Measurements from ENCODE around the gene TRIM31.
"Not testable (repeated sequence)": the region's sequence is repeated elsewhere in the genome, so short reads cannot be mapped to it uniquely, and the experiment has no call there.

TRIM31 gene

GRCh38 chr6:30147096-30147495 is 34.2 kb upstream of the TRIM31 start:
- no peak for DNase-seq

GRCh38 chr6:30145818-30146217 is 32.9 kb upstream of the TRIM31 start:
- no peak for DNase-seq

GRCh38 chr6:30144811-30145210 is 31.9 kb upstream of the TRIM31 start:
- no peak for DNase-seq

DNA sequence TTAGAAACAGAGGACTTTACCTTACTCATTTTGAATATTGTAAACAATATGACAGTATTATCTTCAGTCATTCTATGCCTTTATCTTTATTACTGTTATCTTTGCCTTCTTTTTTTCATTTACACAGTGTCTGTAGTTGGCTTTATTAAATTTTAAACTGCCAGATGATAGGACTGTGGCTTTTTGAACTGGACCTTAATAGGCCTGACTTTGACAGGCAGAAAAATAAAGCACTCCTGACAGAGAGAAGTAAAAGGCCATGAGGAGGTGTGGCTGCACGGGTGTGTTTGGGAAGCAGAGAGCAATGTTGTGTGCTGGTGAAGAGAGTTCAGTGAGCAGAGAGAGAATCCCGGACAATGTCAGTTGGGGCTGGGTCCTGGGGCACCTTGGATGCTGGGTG is 30.9 kb upstream of the TRIM31 start:
- DNase-seq = no peak

DNA sequence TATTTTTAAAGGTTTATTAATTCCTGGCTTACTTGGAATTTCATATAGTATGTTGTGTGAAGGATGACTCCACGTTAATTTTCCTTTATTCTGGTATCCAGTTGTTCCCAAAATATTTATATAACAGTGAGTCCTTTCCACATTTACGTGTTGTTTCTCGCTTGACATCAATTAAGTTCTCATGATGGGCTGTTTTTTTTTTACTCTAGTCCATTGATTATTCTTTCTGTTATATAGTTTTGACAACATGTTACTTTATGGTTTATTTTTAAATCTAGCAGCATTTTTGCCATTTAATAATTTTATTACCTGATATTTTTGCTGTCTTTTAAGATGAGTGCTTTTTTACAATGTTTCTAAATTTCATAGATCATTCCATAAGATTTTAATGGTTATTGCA is 29.8 kb upstream of the TRIM31 start:
- DNase-seq = no peak

DNA sequence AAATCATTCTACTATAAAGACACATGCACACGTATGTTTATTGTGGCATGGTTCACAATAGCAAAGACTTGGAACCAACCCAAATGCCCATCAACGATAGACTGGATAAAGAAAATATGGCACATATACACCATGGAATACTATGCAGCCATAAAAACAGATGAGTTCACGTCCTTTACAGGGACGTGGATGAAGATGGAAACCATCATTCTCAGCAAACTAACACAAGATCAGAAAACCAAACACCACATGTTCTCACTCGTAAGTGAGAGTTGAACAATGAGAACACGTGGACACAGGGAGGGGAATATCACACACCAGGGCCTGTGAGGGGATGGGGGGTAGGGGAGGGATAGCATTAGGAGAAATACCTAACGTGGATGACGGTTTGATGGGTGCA is 27.4 kb upstream of the TRIM31 start:
- DNase-seq = not testable (repeated sequence)

DNA sequence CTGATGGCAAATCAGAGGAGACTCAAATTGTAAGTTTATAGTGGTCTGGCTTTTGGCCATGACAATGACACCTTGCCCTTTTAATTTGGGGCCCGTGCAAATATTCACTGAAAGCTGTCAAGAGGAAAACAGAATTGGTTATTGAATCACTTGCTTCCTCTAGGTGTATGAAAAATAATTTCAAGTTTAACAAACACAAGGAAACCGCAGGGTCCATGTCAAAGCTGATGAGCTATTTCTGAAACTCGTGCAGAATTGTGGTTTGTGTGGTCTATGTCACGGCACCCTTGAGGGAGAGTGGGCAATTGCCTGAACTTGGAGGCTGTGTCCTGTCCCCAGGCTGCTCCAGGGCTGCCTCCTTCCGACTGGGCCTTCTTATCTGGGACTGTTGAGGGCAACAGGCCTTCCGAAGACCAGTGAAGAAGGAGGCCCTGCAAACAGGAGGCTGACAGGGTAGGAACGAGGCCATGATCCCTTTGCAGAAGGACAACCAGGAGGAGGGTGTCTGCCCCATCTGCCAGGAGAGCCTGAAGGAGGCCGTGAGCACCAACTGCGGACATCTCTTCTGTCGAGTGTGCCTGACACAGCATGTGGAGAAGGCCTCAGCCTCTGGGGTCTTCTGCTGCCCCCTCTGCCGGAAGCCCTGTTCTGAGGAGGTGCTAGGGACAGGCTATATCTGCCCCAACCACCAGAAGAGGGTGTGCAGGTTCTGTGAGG is 23.8 kb upstream of the TRIM31 start:
- DNase-seq = no peak

DNA sequence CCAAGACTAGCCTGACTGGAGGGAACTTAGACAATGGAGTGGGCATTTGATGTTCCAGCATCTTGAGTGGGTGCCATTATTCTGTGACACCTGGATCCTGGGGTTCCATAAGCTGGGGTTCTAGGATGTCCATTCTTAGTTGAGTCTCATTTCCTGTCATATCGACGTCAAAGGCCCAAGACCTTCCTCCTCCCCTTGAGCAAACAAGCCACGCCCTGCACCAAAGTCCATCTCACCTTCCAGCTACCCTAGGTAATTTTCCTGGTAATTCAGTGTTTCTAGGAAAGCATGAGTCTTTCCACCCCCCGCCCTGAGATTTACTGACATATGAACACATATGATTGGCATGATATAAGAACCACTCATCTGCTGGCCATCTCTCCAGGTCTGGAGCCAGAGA is 22.9 kb upstream of the TRIM31 start, which contains the start of gene TRIM40:
Gene TRIM40, plus strand, starts transcription at position 384 of the 400 bp plus-strand sequence. CDS start 897 bp downstream, outside the sequence.
- DNase-seq = no peak

- DNase-seq = no peak
These were observed 22.3 kb upstream of the TRIM31 start for GRCh38 chr6:30135147-30135546.

GRCh38 chr6:30131947-30132497 is 19.1 kb upstream of the TRIM31 start:
- no peak for DNase-seq

DNA sequence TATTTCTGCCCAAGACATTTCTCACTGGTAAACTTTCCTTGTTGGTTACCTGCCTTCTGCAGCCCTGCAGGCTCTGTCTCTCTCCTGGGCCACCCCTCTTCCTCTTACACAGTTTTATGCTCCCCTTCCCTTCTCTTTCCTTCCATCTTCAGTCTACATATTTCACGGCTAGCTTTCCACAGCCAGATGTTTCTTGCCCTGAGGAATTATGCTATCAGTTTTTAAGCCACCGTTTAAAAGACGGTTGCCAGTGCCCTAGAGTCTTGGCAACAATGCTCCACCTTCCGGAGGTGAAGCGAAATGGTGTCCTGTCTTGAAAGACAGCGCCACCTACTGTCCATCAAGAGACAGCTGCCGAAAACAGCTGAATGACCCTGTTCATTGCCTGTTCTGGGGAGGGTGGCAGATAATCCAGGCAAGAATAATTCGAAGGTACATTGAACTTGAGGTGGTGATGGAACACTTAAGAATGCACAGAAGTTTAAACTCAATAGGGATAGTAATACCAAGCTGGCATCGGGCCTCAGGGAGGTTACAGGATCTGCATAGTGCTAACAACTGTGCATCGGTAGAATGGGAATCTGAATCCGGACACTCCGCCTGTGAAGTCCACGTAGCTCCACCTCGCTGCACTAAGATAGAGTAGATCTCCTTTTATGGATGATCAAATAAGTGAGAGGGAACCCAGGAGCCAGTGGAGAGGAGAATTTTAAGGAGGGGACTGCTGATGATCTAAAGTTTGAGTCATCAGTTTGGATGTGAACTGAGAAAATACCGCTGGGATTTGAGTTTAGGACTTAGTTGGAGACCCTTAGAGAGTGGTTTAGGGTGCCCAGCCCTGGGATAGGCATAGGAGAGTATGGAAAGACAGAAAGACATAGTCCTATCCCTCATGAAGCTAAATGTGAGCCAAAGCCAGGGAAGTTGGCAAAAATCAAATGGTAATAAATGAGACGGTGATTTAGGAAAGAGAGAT is 18.3 kb upstream of the TRIM31 start:
- peak; percentile 92 for DNase-seq

DNA sequence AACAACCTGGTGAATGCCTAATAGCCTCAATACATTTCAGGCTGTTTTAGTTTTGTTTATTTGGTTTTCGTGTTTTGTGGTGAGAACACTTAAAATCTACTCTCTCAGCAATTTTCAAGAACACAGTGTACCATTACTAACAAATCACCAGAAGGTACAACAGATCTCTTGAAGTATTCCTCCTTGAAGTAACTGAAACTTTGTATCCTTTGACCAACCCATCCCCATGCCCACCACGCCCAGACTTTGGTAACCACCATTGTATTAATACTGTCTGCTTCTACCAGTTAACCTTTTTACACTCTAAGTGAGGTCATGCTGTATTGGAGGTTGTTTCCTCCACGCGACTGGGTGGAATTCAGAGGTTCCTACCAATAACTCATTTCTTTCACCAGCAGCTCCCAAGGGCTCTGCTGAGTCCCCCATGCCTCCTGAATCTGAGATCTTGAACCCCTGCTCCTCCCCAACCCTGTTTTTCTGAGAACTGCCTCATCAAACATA is 17.3 kb upstream of the TRIM31 start:
- DNase-seq = no peak

- no peak for DNase-seq
These were observed 16.6 kb upstream of the TRIM31 start for GRCh38 chr6:30129265-30130178.

DNA sequence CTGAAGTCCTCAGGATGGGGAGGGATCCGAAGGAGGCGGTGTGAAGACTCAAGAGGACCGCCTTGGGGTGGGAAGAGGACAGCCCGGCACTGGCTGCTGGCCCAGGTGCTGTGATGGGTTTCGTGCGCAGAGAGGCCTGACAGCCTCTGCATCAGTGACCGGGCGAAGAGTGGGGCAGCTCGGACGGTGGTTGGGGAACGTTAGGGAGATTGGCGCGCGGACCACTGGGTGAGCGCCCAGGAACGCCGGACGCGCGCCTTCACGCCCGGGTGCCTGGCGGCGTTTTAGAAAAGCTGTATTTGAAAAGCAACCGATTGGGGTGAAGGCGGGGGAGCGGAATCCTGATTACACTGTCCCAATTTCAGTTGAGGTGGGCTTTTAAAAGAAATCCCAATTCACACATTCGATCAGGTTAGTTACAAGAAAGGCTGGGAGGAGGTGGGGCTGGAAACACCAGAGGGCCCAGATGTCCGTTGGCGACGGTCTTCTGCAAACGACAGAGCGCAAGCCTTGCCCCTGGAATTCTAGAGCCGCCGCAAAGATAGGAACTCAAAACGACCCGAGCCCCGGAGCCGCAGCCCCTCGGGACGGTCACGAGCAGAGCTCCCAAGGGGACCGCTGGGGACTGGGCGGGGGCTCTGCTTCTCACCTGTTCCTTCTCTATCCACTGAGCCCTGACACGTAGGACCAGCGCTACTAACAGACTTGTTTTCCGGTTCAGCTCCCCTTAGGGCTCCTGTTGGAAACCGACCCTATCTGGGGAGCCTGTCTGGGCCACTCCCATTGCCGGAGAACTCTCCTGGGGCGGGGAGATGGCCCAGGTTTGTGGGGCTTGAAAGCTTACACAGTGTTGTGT is 14.6 kb upstream of the TRIM31 start:
- no peak for DNase-seq

DNA sequence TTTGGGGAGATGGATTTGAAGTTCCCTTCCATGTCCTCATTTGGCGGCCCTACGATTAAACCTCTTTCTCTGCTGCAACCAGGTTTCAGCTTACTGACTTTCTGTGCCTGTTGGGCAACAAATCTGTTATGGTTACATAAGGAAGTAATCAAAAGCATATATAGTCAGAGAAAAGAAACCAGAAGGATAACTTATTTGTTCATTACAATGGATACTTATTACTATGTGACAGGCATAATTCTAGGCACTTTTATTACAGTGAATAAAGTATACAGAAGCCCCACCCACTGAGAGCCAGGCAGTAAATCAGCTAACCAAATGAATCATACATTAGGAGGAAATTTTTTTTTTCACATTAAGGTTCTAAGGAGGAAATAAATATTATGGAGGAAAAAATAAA is 9.6 kb upstream of the TRIM31 start:
- DNase-seq = no peak

- no peak for DNase-seq
These were observed 8.8 kb upstream of the TRIM31 start for GRCh38 chr6:30121446-30122366.

GRCh38 chr6:30118691-30119090 is 5.8 kb upstream of the TRIM31 start:
- not testable (repeated sequence) for DNase-seq

DNA sequence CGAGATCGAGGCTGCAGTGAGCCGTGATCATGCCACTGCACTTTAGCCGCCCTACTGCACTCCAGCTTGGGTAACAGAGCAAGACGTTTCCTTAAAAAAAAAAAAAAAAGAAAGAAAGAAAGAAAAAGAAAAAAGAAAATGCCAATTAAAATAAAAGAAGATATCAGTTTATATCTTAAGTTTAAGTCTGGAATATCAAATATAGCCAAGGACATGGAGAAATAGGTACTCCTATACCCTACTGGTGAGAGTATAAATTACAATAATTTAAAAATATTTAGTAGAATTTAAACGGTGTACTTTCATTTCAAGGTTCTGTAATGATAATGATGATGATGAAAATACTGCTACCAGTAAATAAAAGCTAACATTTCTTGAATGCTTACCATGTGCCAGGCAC is 3.8 kb upstream of the TRIM31 start:
- no peak for DNase-seq

GRCh38 chr6:30113841-30114240 is 951 bp upstream of the TRIM31 start:
- no peak for DNase-seq

GRCh38 chr6:30112402-30112994 is 392 bp downstream of the TRIM31 start:
- no peak for DNase-seq
